GM21381 (cell line): ENCODE measurements around the gene NFKB1.
"Not testable (repeated sequence)": the region's sequence is repeated elsewhere in the genome, so short reads cannot be mapped to it uniquely, and the experiment has no call there.

Experiments used
- ATAC-seq: cut with Tn5 transposase; IDR thresholded peaks from one replicate; pipeline ENCODE4 v1.9.1; 2021; ENCODE audit warnings: mild to moderate bottlenecking, moderate library complexity; ENCODE audit not compliant: unreplicated experiment

NFKB1 gene

DNA sequence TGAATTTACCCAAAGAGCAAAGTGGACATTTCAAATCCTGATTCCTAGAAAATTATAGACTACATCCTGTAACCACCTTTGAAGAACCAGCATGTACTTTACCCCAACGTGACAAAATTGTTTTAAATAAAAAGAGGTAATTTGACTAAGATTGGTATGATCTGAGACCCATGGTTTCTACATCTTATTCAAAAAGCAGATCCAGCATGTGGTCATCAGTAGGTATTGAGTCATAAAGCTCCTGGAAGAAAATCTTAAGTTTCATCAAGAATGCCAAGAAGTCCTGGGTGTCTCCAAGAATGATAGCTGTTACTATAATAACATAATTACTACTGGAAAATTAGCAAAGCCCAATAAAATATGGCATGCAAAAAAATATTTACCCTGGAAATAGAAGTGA, 61.8 kb downstream of the NFKB1 start:
- no peak for ATAC-seq

DNA sequence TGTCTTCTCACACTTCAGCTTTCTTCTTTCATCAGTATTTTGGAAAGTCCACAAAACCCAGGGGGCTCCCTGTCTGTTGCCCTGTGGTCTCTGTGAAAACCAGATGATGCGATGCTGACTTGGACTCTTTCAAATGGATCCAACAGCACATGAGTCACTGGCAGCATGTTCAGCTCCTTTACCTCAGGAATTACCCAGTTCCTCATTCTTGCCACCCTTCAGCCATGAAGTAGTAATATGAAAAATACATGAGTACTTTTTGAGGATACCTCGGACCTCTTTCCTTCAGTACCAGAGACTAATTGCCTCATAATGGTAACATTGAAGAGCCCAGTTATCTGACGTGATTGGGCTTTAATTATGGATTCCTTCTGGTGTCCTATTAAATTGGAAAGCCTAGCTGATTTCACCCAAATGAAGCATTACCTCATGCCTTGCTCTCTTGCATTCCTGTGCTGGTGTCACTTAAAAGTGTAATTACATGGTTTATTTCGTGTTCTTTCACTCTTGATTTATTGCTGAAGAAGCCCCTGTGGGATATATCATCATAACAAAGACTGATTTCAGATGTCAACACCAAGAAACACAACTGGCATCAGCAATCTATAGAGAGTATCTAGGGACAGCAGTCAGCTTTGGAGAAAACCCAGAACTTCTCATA, 63.4 kb downstream of the NFKB1 start:
- peak; percentile 76 for ATAC-seq

DNA sequence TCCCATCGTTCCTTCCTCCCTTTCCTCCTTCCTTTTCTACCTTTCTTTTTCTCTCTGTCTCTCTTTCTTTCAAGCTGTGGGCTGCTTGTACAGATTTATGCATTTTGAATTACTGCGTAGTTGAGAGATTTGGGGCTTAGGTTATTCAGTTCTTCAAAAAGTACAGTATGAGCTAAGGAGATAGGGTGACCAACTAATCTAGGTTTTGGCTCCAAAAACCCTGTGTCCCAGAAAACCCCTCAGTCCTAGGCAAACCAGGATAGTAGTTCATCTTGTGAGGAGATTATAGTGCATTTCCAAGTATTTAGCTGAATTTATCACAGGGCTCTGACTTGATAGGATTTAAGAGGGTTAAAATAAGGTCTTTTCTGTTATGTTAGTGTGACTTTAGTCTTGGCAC, 64.5 kb downstream of the NFKB1 start:
- ATAC-seq = no peak

DNA sequence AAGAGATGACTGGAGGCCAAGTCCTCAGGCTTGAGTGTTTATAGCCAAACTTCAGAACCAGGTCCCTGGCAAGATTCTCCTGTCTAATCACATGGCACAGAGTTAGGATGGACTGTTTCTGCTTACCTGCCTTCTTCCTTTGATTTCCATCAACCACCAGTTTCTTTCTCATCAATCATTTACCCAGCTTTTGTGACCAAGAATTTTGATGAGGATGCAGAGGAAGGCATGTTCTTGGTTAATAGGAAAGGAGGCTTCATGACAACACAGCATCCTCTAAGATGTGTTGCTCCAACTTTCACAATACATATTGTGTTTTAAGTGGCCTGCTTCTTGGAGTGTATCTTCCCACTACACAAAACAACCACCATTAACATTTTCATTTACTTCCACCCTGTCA, 65.3 kb downstream of the NFKB1 start:
- no peak for ATAC-seq

DNA sequence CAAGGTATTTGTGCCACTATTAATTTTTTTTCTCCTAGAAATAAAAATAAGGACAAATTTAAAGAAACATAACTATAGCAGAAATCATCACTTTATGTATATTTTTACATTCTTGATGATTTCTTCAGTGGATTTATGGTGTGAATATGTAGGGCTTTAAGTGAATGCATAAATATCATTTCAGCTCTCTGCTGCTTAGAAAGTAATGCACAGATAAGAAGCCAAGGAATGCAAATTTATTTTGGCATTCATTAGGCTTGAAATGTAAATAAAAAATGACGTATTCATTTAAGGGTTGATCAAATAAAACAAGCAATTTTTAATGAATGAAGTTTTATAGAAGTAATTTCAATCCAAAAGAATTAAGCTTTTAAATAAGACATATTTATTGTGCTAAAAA, 66.3 kb downstream of the NFKB1 start:
- ATAC-seq = no peak

DNA sequence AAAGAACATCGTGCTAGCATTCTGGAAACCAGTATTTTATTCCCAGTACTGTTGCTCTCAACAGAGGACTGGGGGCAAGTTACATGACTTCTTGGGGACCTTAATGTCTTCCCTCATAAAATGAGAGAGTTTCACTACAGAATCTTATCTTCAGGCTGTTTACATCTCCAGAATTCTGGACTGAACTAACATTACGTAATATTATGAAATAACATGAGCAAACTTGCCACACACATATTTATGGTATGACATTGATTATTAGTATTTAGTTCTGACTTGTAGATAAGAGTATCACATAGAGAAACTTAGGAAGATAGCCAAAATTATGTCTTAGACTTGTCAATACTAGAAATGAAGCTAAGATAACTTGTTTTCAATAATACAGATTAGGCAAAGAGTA, 68.0 kb downstream of the NFKB1 start:
- ATAC-seq = no peak

DNA sequence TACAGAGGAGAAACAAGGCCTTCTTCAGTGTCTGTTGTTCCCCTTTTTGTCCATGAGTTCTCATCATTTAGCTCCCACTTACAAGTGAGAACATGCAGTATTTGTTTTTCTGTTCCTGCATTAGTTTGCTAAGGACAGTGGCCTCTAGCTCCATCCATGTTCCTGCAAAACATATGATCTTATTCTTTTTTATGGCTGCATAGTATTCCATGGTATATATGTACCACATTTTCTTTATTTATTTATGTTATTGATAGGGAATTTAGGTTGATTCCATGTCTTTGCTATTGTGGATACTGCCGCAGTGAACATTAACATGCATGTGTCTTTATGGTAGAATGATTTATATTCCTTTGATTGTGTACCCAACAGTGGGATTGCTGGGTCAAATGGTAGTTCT, 69.1 kb downstream of the NFKB1 start:
- not testable (repeated sequence) for ATAC-seq

DNA sequence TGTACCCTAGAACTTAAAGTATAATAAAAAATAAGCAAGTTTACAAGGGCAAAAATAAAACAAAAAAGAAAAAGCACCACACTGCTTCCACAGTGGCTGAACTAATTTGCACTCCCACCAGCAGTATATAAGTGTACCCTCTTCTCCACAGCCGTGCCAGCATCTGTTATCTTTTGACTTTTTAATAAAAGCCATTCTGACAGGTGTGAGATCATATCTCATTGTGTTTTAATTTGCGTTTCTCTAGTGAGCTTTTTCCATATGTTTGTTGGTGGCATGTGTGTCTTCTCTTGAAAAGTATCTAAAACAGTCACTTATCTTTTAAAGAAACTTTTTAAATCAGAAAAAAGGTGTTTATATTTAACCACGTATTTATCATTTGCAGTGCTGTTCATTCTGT, 71.3 kb downstream of the NFKB1 start:
- no peak for ATAC-seq

DNA sequence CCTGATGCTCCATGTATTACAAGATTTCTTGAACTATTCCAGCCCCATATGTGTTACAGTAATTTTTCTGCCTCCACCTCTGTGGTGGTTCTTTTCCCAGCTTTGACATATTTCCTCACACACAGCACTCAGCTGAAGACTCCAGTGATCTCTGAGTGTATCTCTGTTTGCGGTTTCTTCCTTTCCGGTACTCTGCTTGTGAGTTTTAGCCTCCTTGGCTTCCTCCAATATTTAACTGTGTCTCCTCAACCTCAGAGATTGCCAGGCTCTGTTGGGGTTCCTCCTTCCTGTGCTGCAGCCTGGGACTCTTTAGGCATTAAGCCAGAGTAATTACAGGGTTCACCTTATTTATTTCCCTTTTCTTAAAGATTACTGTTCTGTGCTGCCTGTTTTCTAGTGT, 73.2 kb downstream of the NFKB1 start:
- ATAC-seq = peak; percentile 54

DNA sequence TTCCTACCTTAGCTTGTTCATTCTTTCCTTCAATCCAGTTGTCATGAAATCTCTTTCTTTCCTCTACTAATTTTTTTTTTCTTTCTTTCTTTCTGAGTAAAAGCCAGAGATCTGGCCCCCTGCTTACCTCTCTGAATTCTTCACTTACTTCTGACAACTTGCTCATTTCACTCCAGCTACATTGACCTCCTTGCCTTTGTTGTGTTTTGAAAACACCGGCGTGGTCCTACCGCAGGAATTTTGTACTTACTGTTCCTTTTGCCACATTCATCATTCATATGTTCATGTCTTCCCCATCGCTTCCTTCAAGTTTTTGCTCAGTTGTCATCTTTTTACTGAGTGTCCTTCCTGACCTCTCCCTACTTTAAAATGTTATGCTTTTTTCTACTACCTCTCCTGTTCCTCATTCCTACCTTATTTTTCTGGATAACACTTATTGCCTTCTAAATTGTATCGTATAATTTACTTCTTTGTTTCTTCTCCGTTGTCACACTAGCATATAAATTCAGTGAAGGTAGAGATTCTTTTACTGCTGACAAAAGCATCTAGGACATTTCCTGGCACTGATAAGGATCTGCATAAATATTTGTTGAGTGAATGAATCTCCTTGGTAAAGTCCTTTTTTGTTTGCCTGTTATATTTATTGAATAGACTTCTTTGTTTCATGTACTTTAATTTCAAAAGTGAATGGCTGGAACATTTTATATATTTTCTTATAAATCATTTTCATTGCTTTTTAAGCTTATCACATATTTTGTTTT, 74.4 kb downstream of the NFKB1 start:
- ATAC-seq = no peak

DNA sequence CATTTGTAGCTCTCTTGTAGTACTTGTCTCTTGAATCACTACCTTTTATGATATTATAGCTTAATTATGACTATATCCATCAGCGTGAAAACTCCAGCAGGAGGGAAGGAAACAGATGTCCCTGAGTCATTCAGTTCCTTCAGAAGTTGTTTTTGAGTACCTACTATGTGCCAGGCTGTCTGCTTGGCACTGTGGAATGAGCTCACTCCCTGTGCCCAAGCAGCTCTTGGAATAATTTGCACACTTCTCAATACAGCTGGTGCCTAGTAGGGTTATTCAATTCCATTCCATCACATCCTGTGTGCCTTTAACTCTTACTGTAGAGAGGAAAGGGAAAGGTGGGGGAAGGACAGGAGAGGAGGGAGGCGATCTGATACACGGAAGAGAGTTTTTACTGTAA, 77.1 kb downstream of the NFKB1 start:
- no peak for ATAC-seq

DNA sequence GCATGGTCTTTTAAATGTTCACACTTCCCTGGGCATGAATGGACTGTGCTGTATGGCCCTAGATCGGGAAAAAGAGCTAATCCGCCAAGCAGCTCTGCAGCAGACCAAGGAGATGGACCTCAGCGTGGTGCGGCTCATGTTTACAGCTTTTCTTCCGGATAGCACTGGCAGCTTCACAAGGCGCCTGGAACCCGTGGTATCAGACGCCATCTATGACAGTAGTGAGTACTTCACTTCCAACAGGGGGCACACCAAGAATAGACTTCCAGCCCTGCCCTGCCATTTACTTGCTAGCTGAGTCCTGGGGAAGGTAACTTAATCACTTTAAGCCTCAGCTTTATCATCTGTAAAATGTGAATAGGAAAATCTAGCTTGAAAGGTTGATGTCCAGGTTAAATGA, 77.7 kb downstream of the NFKB1 start:
- ATAC-seq = no peak

DNA sequence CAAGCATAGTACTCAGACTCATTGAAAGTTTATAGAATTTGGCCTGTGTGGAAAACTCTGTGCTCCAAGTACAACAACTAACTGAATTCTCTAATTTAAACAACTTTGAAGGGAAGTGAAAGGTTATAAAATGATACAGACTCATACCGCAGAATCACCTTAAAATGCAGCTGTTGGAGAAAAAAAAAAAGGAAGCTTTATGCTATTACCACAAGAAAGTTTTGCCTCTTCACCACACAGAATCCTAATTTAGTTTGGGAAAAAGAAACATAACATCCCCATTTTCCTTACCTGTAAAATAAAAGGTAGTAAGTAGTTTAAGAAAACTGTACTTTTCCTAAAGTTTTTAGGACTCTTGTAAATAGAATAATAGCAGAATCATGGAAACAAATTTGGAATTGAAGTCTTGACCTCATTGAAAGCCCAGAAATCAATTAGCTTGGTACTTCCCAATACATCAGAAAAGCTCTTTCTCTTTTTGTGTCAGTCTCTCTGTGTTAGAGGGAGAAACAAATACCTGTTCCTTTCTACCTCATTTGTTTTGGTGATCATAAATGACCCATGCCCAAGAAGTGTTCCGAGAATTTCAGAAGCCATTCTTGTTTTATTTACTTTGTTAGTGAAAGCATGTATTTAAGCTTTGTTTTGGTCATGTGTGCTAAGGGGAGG, 78.8 kb downstream of the NFKB1 start:
- ATAC-seq = peak; percentile 32

DNA sequence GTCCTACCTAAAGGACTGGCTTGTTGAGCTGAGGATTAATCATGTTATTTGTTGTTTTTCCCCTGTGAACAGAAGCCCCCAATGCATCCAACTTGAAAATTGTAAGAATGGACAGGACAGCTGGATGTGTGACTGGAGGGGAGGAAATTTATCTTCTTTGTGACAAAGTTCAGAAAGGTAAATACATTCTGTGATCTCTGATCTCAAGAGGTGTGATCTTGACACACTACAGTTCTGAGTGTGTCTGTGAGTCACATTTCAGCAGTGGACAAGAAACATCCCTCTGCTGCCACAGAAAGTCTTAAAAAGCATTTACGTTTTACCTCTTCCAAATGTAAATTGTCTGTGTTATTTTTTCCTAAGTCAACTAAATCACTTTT, 79.3 kb downstream of the NFKB1 start:
- ATAC-seq = peak; percentile 46

DNA sequence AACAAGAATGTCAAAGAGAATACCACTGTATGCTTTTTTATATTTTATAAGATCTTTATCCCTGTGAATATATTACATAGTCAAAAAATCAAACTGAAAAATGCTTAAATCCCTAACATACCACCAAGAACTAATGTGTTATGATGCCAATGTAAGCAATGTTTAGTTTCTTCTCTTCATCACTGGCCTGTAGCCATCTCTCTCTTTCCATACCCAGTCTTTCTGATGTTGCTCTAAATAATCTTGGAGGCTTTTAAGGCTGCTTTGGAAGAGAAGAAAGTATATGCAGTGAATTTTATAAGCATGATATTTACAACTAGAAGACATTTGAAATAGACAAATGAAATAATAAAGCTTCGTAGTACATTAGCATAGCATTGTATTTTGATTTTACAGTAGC, 82.9 kb downstream of the NFKB1 start:
- no peak for ATAC-seq

DNA sequence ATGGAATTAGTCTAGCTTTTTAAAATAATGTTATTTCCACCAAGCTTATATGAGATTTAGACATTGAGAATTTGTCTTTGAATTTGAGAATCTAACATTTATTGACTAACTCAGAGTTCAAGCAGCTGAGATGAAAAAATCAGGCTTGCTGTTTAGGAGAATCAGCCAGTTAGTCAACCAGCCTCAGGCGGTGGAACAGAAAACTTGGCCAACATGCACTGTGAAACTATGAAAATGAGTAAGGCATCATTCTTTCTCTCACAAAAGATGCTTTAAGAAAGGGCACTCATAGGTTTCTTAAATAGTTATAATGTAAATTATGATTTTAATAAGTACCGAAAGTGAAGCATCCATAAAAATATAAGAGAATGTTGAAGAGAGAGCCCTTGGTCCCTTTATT, 84.2 kb downstream of the NFKB1 start:
- ATAC-seq = no peak

DNA sequence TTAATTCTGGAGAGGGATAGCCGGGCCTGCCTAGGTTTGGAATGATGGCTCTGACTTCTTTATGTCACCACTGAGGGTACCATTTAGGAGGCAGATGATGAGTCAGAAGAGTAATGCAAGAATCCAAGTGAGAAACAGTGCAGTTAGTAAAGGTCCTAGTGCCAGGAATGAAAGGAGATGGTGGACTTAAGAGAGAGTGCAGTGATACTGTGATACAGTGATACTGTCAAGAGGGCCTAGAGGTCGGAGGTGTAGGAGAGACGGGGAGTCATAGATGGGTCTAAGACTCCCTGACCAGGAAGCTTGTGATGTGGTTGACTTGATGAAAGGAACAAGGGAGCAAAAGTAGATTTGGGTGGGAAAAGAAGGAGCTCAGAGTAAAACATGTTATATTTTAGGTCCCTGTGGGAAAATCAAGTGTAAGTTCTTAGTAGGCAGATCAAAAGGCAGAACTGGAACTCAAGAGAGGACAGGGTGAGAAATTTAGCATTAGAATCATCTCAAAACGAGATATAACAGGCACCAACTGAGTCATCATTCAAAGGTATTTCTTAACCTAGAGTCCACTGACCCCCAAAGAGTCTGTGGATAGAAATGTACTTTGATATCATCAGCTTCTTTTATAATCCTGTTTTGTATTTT, 85.0 kb downstream of the NFKB1 start:
- peak; percentile 42 for ATAC-seq

DNA sequence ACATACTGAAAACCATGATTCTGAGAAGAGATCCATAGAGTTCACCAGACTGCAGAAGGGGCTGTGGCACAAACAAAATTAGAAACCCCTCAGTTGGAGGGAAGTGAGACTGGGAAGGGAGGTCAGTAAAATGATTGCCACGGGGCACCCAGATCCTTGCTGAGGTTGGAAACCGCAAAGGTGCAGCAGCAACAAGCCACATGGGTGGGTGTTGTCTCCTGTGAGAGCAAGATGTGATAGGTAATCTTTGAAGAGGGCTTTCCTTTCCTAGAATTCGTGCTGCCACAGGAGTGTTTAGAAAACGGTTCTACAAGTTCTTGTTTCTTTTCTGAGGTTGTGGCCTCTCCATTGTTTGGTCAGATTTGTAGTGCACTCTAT, 85.5 kb downstream of the NFKB1 start:
- peak; percentile 41 for ATAC-seq

DNA sequence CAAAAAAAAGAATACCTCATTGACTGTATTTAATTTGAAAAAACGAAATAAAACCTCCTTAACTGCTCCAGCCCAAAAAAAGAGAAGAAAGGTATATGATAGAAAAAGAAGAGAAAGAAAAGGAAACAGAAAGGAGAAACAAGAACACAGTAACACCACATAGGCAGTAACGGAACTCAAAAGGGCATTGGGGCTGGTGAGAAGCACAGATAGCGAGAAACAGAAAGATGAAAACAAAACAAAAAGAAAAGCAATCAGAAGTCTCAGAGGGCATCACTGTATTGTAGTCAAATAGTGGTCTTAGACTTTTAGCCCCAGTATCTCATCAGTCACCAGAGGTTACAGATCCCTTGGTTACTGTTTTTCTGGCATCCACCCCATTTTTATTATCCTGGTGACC, 88.6 kb downstream of the NFKB1 start:
- peak; percentile 37 for ATAC-seq

DNA sequence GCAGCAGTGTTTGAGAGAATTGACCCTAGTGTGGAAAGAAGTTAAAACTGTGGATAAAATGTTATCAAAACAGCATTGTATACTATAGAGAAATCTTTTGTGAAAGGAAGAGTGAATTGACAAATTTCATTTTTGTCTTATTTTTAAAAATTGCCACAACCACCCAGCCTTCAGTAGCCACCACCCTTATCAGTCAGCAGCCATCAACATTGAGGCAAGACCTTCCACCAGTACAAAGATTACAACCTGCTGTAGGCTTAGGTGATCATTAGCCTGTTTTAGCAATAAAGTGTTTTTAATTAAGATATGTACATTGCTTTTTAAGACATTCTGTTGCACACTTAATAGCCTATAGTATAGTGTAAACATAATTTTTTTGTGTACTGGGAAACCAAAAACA, 91.1 kb downstream of the NFKB1 start:
- no peak for ATAC-seq

DNA sequence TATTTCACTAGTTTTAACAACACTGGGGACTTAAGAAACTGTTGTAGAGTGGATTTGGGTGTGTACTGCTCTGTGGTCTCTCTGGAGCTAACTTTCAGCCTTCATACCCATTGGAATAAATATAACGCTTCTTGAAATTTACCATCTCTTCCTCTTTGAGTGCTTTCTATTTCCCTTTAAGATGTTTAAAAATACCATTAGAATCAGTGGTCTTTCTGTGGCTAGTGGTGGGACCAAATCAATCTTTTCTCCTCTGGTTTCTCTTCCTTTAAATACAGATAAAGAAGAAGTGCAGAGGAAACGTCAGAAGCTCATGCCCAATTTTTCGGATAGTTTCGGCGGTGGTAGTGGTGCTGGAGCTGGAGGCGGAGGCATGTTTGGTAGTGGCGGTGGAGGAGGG, 92.0 kb downstream of the NFKB1 start:
- no peak for ATAC-seq

DNA sequence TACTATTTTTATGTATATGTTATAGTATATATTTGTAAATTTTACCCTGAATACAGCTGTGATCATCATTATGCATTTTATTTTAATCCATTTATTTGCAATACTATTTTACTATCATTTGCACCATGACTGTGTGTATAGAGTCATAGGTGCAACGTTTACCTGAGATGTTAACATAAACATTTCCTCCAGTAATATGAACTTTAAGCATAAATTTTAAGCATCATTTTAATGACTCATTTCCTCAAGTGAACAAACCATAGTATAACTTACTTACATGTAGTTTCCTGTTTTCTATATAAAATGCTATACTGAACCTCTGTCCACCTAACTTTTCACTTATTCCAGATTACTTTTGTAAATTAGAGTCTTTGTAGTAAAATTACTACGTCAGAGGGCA, 92.8 kb downstream of the NFKB1 start:
- no peak for ATAC-seq
